K562 (cell line): ENCODE results near the gene AAK1. TPM values are rescaled to one million over a fixed set of nuclear protein-coding genes. Genes with fewer than 3 reads are reported as not detected.

Experiments used
- ATAC-seq: fragments of 200-7000 bp; cut with Tn5 transposase; 3 replicates; pipeline ENCODE4 v1.9.1; 2020; ENCODE audit warnings: moderate library complexity
- BruUV-seq: library from RNA; stranded (reverse); fragments of 400-500 nt; replicated peaks from 2 replicates; lab custom pipeline; 2021; lab: Mats Ljungman, UMichigan
- CTCF ChIA-PET: fragments of 300-600 bp; formaldehyde crosslinking; extraction: SDS; loops from one replicate; lab custom pipeline; 2021; ENCODE audit warnings: low intra/inter-chr PET ratio; lab: Yijun Ruan, JAX
- POLR2A ChIA-PET: fragments of 300-600, 350-650 bp; sonication (Branson Sonifier 250); formaldehyde crosslinking; extraction: SDS; loops from one replicate; lab custom pipeline; 2021; ENCODE audit warnings: antibody characterized with exemption, inconsistent platforms; lab: Yijun Ruan, JAX
- DNase-seq, 4 experiments: peaks; one replicate each; pipeline versions ENCODE4 v3.0.0 to v3.0.0-alpha.2; 2011 to 2018; ENCODE audit warnings: low spot score in 3 of 4, mixed read lengths in 3 of 4; ENCODE audit errors: extremely low read depth in 1 of 4
- FAIRE-seq: peaks from 2 replicates; lab custom pipeline; 2011; peaks lifted over from hg19 to GRCh38; lab: Jason Lieb, UNC
- H2AFZ ChIP-seq: 2 replicates; pipeline ENCODE4 v1.6.0; 2011; ENCODE audit warnings: low read depth, low read length, control low read depth, inconsistent platforms
- H3K27ac ChIP-seq: fragments of 200-600 bp; 3 replicates; pipeline ENCODE4 v1.8.0; 2011; ENCODE audit warnings: low read depth, mild to moderate bottlenecking, control low read depth, inconsistent platforms, low read length, moderate library complexity, mixed read lengths; ENCODE audit errors: extremely low read depth
- H3K27me3 ChIP-seq, 2 experiments: fragments of 300-600 bp in 1 of 2; 2 replicates in 1 of 2; 3 replicates in 1 of 2; pipeline versions ENCODE4 v1.6.0 to v1.8.0; 2011; ENCODE audit warnings: inconsistent platforms in 2 of 2, low read length in 2 of 2, mild to moderate bottlenecking in 1 of 2, mixed read lengths in 1 of 2, moderate library complexity in 1 of 2; ENCODE audit not compliant: control insufficient read depth in 2 of 2, insufficient read depth in 2 of 2
- H3K36me3 ChIP-seq: fragments of 300-600 bp; 3 replicates; pipeline ENCODE4 v1.8.0; 2011; ENCODE audit warnings: mild to moderate bottlenecking, low read length, inconsistent platforms; ENCODE audit not compliant: control insufficient read depth, insufficient read depth
- H3K4me1 ChIP-seq, 2 experiments: fragments of 200-600 bp in 1 of 2; replicated peaks in 1 of 2; 2 replicates in 1 of 2; 3 replicates in 1 of 2; pipeline versions ENCODE4 v1.5.1 to v1.8.0; 2011; ENCODE audit warnings: inconsistent platforms in 2 of 2, low read length in 2 of 2, mild to moderate bottlenecking in 1 of 2, mixed read lengths in 1 of 2, moderate library complexity in 1 of 2; ENCODE audit not compliant: control insufficient read depth in 2 of 2, insufficient read depth in 2 of 2
- H3K4me2 ChIP-seq: 2 replicates; pipeline ENCODE4 v1.6.1; 2011; ENCODE audit warnings: low read length, control low read depth, inconsistent platforms, mixed read lengths; ENCODE audit not compliant: insufficient read depth
- H3K4me3 ChIP-seq: fragments of 200-600 bp; sonication (generic), shearing (Covaris generic); 2 replicates; pipeline ENCODE4 v1.5.1; 2016; ENCODE audit warnings: control low read depth, inconsistent platforms
- H3K79me2 ChIP-seq: fragments of 200-600 bp; 3 replicates; pipeline ENCODE4 v1.8.0; 2011; ENCODE audit warnings: low read length, inconsistent platforms; ENCODE audit not compliant: control insufficient read depth, insufficient read depth
- H3K9ac ChIP-seq, 2 experiments: 2 replicates each; pipeline versions ENCODE4 v1.6.0 to v1.6.1; 2011; ENCODE audit warnings: low read depth in 2 of 2, low read length in 2 of 2, control low read depth in 1 of 2, inconsistent platforms in 1 of 2, mild to moderate bottlenecking in 1 of 2, mixed read lengths in 1 of 2; ENCODE audit not compliant: insufficient read depth in 1 of 2
- H3K9me1 ChIP-seq: one replicate; pipeline ENCODE4 v1.6.0; 2011; ENCODE audit warnings: inconsistent platforms, mild to moderate bottlenecking, low read length, moderate library complexity; ENCODE audit not compliant: control insufficient read depth, insufficient read depth
- H3K9me3 ChIP-seq: replicated peaks from 2 replicates; pipeline ENCODE4 v1.5.1; 2011; ENCODE audit warnings: low read depth, low read length, inconsistent platforms; ENCODE audit not compliant: control insufficient read depth, insufficient read depth
- H4K20me1 ChIP-seq: replicated peaks from 2 replicates; pipeline ENCODE4 v1.6.1; 2011; ENCODE audit warnings: low read length, inconsistent platforms, mixed read lengths; ENCODE audit not compliant: control insufficient read depth, insufficient read depth
- ATF1 ChIP-seq, 2 experiments: fragments of 450-650 bp in 1 of 2; IDR thresholded peaks; 2 replicates each; pipeline ENCODE4 v1.6.1; 2016; ENCODE audit warnings: missing compliant biosample characterization in 1 of 2, missing genetic modification characterization in 1 of 2
- ATF7 ChIP-seq: fragments of 450-650 bp; IDR thresholded peaks from 2 replicates; pipeline ENCODE4 v1.7.1; 2014; ENCODE audit warnings: mild to moderate bottlenecking, moderate library complexity
- CREM ChIP-seq: IDR thresholded peaks from 2 replicates; pipeline ENCODE4 v1.6.1; 2014; ENCODE audit warnings: antibody characterized with exemption, low read depth
- JUN ChIP-seq, 2 experiments: sonication (generic) in 1 of 2; formaldehyde crosslinking in 1 of 2; IDR thresholded peaks; 2 replicates each; pipeline versions ENCODE4 v1.6.1 to v1.8.0; 2012 to 2022; ENCODE audit warnings: borderline replicate concordance in 2 of 2, mild to moderate bottlenecking in 2 of 2, improper control_type of control experiment in 1 of 2, low read depth in 1 of 2, low read length in 1 of 2, missing genetic modification reagents in 1 of 2
- MAZ ChIP-seq, 2 experiments: fragments of 450-650 bp in 1 of 2; sonication (generic) in 1 of 2; formaldehyde crosslinking; IDR thresholded peaks in 1 of 2; conservative IDR thresholded peaks in 1 of 2; 2 replicates each; pipeline versions ENCODE4 v1.4.0 to v1.5.0; 2020; ENCODE audit warnings: mild to moderate bottlenecking in 1 of 2, missing genetic modification reagents in 1 of 2
- NR2C1 ChIP-seq, 2 experiments: fragments of 450-650 bp; IDR thresholded peaks; 2 replicates each; pipeline ENCODE4 v1.6.1; 2017; ENCODE audit warnings: mild to moderate bottlenecking in 2 of 2, antibody characterized with exemption in 1 of 2, inconsistent platforms in 1 of 2, missing compliant biosample characterization in 1 of 2, missing genetic modification characterization in 1 of 2
- TBL1XR1 ChIP-seq, 2 experiments: IDR thresholded peaks; 2 replicates each; pipeline ENCODE4 v1.6.1; 2012; ENCODE audit warnings: improper control_type of control experiment in 2 of 2, low read length in 2 of 2, mild to moderate bottlenecking in 1 of 2
- TEAD1 ChIP-seq, 2 experiments: fragments of 450-650 bp in 1 of 2; sonication (generic) in 1 of 2; formaldehyde crosslinking; IDR thresholded peaks; 2 replicates each; pipeline versions ENCODE4 v1.4.0 to v1.8.0; 2020 to 2022; ENCODE audit warnings: mild to moderate bottlenecking in 2 of 2, missing genetic modification reagents in 1 of 2
- TOE1 ChIP-seq, 2 experiments: fragments of 450-650 bp in 1 of 2; sonication (generic) in 1 of 2; formaldehyde crosslinking in 1 of 2; IDR thresholded peaks; 2 replicates each; pipeline versions ENCODE4 v1.7.1 to v1.8.0; 2016 to 2022; ENCODE audit warnings: borderline replicate concordance in 2 of 2, mild to moderate bottlenecking in 2 of 2, antibody characterized with exemption in 1 of 2, inconsistent platforms in 1 of 2, low read depth in 1 of 2, missing genetic modification reagents in 1 of 2, moderate library complexity in 1 of 2
- WGBS: fragments of 100-300 bp; shearing (Covaris generic); methylation state at CpG from one replicate; pipeline ENCODE4 v1.1.6; 2016; ENCODE audit warnings: low coverage, mixed read lengths; ENCODE audit not compliant: insufficient coverage; ENCODE audit errors: missing lambda C conversion rate; 5-methylcytosine and 5-hydroxymethylcytosine counted together
- in situ Hi-C: fragments of 300-500 bp; cut with MboI; formaldehyde crosslinking; loops from 4 replicates; pipeline ENCODE4 v1.15.0; 2018; ENCODE audit warnings: inconsistent platforms, mixed read lengths
- intact Hi-C: fragments of 100-400 bp; cut with micrococcal nuclease; formaldehyde crosslinking; loops from 2 replicates; pipeline ENCODE4 v1.14.2; 2022
- polyA plus RNA-seq, 8 experiments: library from polyadenylated mRNA; depleted of rRNA in 4 of 8; stranded (reverse) in 5 of 8; unstranded in 3 of 8; fragments of >200 nt; fragmentation: Nextera tagmentation in 2 of 8; fragmentation: Illumina TruSeq in 1 of 8; extraction: Ambion mirVana in 2 of 8; extraction: Trizol in 1 of 8; gene quantifications; 2 replicates each; pipeline versions ENCODE4 v1.2.1 to v1.2.3, GENCODE V29; 2011 to 2014; ENCODE audit warnings: inconsistent platforms in 1 of 8, missing spikeins in 1 of 8
- total RNA-seq, 7 experiments: library from RNA; depleted of rRNA in 6 of 7; stranded (reverse); fragments of >200 nt in 6 of 7; fragmentation: Illumina TruSeq in 2 of 7; extraction: Trizol in 2 of 7; gene quantifications; 2 replicates each; pipeline versions ENCODE4 v1.2.1 to v1.2.3, GENCODE V29; 2011 to 2021; ENCODE audit warnings: low replicate concordance in 1 of 7
- TF ChIP-seq, protein P1 (sequence below), 2 experiments: fragments of 450-650 bp; formaldehyde crosslinking in 1 of 2; IDR thresholded peaks; 2 replicates each; pipeline versions ENCODE4 v1.4.0 to v1.6.1; 2014 to 2020; ENCODE audit warnings: mild to moderate bottlenecking in 2 of 2, borderline replicate concordance in 1 of 2, low read depth in 1 of 2

Gene AAK1
- total and polyA plus RNA-seq, 9 of the 15 experiments (the other 6 are each of a cell fraction or from before 2014, with no cell fraction given), result 0.89 to 17.1 (median 6.0) TPM

- FAIRE-seq, result peak; percentile 84
- TF ChIP-seq ATF1 (CRISPR knock-in tag; IDR thresholded peaks at IDR 0.05), result no peak
- 0 out of 2 replicates have a peak, but pooled peaks have one; percentile 21 for TF ChIP-seq ATF1 (tag; IDR thresholded peaks at IDR 0.05)
- TF ChIP-seq ATF7, result peak; percentile 39; the same call in 1 of the 2 replicates
- TF ChIP-seq MAZ (CRISPR knock-in tag; conservative IDR thresholded peaks at IDR 0.05 in 1 of 2, IDR thresholded peaks at IDR 0.05 in 1 of 2), result 0 out of 4 replicates have a peak, but pooled peaks of 1 of the 2 experiments have one; percentile 16
- TF ChIP-seq, protein P1, sequence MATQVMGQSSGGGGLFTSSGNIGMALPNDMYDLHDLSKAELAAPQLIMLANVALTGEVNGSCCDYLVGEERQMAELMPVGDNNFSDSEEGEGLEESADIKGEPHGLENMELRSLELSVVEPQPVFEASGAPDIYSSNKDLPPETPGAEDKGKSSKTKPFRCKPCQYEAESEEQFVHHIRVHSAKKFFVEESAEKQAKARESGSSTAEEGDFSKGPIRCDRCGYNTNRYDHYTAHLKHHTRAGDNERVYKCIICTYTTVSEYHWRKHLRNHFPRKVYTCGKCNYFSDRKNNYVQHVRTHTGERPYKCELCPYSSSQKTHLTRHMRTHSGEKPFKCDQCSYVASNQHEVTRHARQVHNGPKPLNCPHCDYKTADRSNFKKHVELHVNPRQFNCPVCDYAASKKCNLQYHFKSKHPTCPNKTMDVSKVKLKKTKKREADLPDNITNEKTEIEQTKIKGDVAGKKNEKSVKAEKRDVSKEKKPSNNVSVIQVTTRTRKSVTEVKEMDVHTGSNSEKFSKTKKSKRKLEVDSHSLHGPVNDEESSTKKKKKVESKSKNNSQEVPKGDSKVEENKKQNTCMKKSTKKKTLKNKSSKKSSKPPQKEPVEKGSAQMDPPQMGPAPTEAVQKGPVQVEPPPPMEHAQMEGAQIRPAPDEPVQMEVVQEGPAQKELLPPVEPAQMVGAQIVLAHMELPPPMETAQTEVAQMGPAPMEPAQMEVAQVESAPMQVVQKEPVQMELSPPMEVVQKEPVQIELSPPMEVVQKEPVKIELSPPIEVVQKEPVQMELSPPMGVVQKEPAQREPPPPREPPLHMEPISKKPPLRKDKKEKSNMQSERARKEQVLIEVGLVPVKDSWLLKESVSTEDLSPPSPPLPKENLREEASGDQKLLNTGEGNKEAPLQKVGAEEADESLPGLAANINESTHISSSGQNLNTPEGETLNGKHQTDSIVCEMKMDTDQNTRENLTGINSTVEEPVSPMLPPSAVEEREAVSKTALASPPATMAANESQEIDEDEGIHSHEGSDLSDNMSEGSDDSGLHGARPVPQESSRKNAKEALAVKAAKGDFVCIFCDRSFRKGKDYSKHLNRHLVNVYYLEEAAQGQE (IDR thresholded peaks at IDR 0.05; ENCODE audit: borderline replicate concordance), result peak; percentile 90
- TF ChIP-seq, protein P1 (CRISPR knock-in tag; IDR thresholded peaks at IDR 0.05; ENCODE audit: low read depth), result no peak
- TF ChIP-seq CREM, result no peak
- TF ChIP-seq NR2C1 (IDR thresholded peaks at IDR 0.05), result no peak
- TF ChIP-seq NR2C1 (tag; IDR thresholded peaks at IDR 0.05), result peak; percentile 59; the same call in 1 of the 2 replicates
- 0 out of 4 replicates have a peak, but pooled peaks of 1 of the 2 experiments have one; percentile 26 for TF ChIP-seq TBL1XR1 (IDR thresholded peaks at IDR 0.05; ENCODE audit: low read length in 2 of 2)
- peak; percentile 8 to 54; a peak in 1 of 4 replicates for TF ChIP-seq TEAD1 (CRISPR knock-in tag; IDR thresholded peaks at IDR 0.05)
- TF ChIP-seq TOE1 (IDR thresholded peaks at IDR 0.05; ENCODE audit: borderline replicate concordance), result peak; percentile 24; the same call in 1 of the 2 replicates
- TF ChIP-seq TOE1 (CRISPR knock-in tag; IDR thresholded peaks at IDR 0.05; ENCODE audit: borderline replicate concordance, low read depth), result no peak
- TF ChIP-seq JUN (IDR thresholded peaks at IDR 0.05; ENCODE audit: borderline replicate concordance, low read depth, low read length), result 0 out of 2 replicates have a peak, but pooled peaks have one; percentile 37
- TF ChIP-seq JUN (CRISPR knock-in tag; IDR thresholded peaks at IDR 0.05; ENCODE audit: borderline replicate concordance), result no peak
Measured at GRCh38 chr2:69559442-69560146, 83.9 kb downstream of the AAK1 start.

More at GRCh38 chr2:69559442-69560146, 83.9 kb downstream of the AAK1 start:
- WGBS, result 19% methylated on average over 3 of the region's 3 CpGs
- CTCF ChIA-PET, result interaction anchor here (0.6 to 2.7 kb wide), 4 partner anchors 155 to 353 kb away, joined by 3 to 33 read pairs (median 4); no protein-coding TSS in a partner anchor
- ATAC-seq (peak; percentile 94), DNase-seq (peak; percentile 53 to 75 (median 61))
- intact Hi-C loops (loop anchor here (1.0 to 10.0 kb wide), 6 partner anchors 155 to 535 kb away; no protein-coding TSS in a partner anchor), in situ Hi-C loops (loop anchor here (5.0 kb wide), 1 partner anchor 248 kb away; no protein-coding TSS in a partner anchor)
- no peaks in the 10 kb centered on the region; the same call in 1 of the 2 replicates for H4K20me1 ChIP-seq
- no peak overlapping the region for H2AFZ ChIP-seq
- H3K9ac ChIP-seq, result no peak overlapping the region
- no peak overlapping the region for H3K4me2 ChIP-seq
- BruUV-seq, result no TSS peak
- no peaks in the 10 kb centered on the region for H3K9me1 ChIP-seq
- H3K9me3 ChIP-seq, result no peaks in the 10 kb centered on the region
- no peak overlapping the region for H3K4me3 ChIP-seq
- H3K27ac ChIP-seq, result no peak overlapping the region
- H3K27me3 ChIP-seq, result no peaks in the 10 kb centered on the region
- H3K4me1 ChIP-seq, result peaks cover 0 to 4% of the 10 kb centered on the region in 2 experiments; a peak in 1 of 5 replicates
- H3K79me2 ChIP-seq, result no peaks in the 10 kb centered on the region
- POLR2A ChIA-PET, result no interaction called here
- no peaks in the 10 kb centered on the region for H3K36me3 ChIP-seq
